Globus pallidus (tissue), 1 donor: ENCODE measurements around the gene C11orf52.
A peak's percentile ranks its signal among the peaks of the same experiment; 100 is the strongest.
"Not testable (repeated sequence)": the region's sequence is repeated elsewhere in the genome, so short reads cannot be mapped to it uniquely, and the experiment has no call there.

ENCODE experiments used
- DNase-seq: peaks from one replicate; pipeline ENCODE4 v3.0.0-alpha.2; 2015; ENCODE audit warnings: low spot score

C11orf52 gene

DNA sequence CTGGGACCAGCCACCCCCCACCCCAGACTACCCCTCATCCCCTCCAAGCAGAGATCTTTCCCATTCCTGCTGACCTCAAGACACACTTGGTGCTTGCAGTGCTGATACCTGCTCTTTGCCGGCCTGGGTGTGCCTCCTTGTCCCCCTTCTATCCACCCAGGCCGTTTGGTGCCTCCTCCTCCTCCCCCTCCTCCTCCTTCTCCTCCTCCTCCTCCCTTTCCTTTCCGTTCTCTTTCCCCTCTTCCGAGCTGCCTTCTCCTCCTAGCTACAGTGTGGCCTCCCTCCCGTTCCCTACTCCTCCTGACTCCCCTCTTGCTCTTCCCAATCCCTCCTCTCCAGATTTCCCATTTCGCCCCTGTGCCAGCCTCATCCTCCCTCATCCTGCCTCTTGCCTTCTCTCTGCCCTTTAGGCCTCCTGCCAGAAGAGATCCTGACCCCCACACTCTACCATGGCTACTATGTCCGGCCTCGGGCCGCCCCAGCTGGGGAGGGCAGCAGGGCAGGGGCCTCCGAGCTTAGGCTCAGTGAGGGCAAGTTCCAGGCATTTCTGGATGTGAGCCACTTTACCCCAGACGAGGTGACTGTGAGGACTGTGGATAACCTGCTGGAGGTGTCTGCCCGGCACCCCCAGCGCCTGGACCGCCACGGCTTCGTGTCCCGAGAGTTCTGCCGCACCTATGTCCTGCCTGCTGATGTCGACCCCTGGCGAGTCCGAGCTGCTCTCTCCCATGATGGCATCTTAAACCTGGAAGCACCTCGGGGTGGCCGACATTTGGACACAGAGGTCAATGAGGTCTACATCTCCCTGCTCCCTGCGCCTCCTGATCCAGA, 5.5 kb upstream of the C11orf52 start:
- DNase-seq, result peak; percentile 61

- peak; percentile 97 for DNase-seq
Observed at GRCh38 chr11:111913997-111914396, 4.7 kb upstream of the C11orf52 start.

GRCh38 chr11:111916768-111917167, 1.9 kb upstream of the C11orf52 start:
- DNase-seq, result no peak

GRCh38 chr11:111917312-111917711, 1.4 kb upstream of the C11orf52 start:
- DNase-seq, result no peak

DNA sequence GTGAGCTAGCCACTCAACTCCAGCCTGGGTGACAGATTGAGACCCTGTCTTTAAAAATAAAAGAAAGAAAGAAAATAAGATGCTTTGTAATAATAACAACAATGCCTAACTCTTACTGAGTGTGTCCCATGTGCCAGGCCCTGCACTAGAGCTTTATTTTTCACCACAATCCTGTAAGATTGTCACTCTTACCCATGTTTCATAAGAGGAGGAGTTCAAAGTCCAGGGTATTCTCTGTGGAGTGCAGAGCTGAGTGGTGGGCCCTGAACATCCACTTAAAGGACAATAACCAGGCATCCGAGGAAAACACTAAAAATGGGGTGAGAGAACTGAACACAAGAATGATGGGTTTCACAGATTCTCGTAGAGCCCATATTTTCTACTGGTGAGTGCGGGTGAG, 925 bp upstream of the C11orf52 start:
- no peak for DNase-seq

DNA sequence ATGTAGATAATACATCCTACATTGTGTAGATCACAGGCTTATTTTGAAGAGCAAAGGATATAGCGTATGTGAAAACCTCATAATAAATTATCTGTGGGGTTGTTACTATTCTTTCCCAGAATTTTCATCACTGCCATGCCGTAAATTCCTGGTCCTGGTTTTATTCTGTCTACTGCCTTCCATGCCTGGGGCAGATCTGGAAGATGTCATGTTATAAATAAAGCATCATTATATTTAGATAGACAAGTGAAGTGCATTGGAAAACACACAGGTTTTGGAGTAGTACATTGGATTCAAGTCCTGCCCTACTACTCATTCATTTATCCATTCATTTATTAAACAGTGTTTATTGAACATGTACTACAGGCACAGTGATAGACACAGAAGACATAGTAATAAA, 2.2 kb downstream of the C11orf52 start:
- DNase-seq, result no peak

GRCh38 chr11:111921541-111922230, 3.0 kb downstream of the C11orf52 start:
- DNase-seq, result no peak

DNA sequence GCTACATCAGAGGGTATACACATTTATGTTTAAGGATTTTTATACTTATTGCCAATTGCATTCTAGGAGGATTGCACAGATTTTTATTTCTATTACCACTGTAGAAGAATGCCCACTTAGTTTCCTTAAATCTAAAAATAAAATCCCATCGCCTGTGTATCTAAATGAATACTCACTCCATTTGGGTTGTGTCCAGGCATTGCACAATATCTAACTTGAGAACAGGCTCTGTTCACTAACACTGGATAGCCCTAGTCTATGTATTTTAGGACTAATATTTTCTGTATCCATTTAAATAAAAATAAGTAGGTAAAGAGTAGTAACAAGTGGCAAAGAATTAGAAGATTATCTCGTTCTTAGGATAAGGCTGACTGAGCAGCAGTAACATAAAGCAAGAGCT, 4.1 kb downstream of the C11orf52 start:
- no peak for DNase-seq

GRCh38 chr11:111923351-111923788, 4.7 kb downstream of the C11orf52 start:
- DNase-seq, result no peak

DNA sequence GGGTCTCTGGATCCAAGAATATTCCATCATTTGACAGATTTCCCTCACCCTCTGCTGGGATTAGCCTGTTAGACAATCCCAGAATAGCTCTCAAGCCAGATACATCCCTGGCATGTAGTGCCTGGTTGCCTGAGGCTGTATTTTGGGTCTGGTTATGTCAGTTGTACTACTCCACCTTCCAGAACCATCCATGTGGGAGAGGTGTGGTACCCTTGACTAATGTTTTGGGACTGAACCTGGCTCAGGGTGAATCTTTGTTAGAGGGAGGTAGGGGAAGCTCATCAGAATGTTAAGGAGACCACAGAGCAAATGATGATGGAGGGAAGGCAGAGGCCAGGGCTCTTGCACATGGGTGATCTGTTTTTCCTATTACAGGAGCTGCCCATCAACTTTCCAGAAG, 5.2 kb downstream of the C11orf52 start:
- DNase-seq, result no peak

DNA sequence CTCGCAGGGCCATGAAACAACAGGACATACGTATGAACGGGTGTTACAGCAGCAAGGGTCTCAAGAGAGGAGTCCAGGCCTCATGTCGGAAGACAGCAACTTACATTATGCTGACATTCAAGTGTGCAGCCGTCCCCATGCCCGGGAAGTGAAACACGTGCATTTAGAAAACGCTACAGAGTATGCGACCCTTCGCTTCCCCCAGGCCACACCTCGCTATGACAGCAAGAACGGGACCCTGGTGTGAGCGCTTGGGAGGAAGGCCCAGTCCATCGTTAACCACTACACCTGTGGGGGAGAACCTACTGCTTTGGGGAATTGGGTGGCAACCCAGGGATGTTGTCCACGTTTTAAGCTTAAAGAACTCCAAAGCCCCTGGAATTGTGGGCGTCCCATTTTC, 7.2 kb downstream of the C11orf52 start:
- DNase-seq, result no peak

- peak; percentile 99 for DNase-seq
Observed at GRCh38 chr11:111926505-111927391, 8.0 kb downstream of the C11orf52 start.

DNA sequence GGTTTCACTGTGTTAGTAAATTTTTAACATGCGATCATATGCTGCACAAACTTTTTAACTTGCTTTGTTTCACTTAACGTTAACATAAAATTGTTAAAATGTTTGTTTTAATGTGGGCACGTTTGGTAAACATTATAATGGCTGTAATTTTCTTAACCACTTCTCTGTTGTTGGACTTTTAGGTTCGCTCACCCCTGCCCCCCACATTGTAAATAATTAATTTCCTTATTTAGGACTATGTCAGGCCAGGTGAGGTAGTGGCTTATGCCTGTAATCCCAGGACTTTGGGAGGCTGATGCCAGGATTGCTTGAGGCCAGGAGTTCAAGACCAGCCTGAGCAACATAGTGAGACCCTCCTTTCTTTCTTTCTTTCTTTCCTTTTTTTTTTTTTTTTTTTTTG, 11.8 kb downstream of the C11orf52 start:
- DNase-seq, result no peak

- DNase-seq, result no peak
Observed at GRCh38 chr11:111932611-111932950, 13.9 kb downstream of the C11orf52 start.

- not testable (repeated sequence) for DNase-seq
Observed at GRCh38 chr11:111933176-111933575, 14.5 kb downstream of the C11orf52 start.

DNA sequence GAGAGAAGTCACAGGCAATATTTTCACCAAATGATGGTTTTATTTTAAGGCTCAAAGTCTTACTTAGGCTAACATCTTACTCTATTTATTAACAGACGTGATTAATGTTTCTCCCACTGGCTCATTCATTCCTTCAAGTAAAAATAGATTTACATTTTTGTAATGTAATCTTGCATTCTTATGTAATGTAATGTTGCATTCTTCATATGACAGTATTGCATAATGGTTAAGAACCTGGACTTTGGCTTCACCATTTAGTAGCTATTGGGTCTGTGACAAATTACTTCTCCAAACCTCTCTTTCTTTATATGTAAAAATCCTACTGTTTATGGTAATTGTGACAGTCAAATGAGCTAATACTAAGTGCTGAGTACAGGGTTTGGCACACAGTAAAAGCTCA, 15.2 kb downstream of the C11orf52 start:
- DNase-seq, result no peak

DNA sequence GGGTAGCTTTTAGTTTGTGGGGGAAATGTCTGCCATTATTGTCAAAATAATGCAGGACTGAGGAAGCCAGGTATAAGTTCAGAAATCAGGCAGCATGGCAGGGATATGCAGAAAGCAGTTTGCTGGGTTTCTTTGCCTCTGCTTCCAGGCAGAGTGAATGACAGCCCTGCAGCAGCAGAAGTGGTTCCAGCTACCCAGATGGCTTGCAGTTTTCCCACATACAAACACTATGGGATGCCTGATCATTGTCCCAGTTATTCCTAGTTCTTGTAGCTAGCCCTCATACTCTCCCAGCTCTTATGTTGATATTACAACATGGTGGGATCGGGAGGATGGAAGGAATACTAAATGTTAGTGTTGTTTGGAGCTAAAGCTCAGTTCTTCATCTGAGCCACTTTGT, 15.6 kb downstream of the C11orf52 start:
- DNase-seq, result no peak

GRCh38 chr11:111935317-111936039, 16.8 kb downstream of the C11orf52 start:
- DNase-seq, result no peak

DNA sequence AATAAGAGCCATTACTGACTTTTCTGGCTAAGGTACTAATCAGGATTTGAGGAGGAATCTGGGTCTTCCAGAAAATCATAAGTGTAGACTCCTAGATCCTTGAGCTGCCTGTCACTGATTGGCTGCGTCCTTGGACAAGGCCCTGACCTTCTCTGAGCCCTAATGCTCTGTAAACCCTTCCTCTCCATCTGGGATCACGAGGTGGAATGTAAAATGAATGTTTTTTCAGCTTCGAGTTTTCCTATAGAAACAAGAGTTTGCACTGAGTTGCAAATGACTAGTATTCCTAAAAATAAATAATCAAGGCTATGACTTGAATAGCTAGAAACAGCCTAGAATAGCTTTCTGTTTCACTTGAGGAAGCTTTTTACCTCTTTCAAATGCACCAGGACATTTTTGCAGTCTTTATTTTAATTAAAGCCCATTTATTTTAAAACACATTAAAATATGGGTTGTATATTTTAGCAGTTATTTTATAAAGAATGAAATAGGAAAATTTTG, 17.4 kb downstream of the C11orf52 start:
- DNase-seq, result no peak

DNA sequence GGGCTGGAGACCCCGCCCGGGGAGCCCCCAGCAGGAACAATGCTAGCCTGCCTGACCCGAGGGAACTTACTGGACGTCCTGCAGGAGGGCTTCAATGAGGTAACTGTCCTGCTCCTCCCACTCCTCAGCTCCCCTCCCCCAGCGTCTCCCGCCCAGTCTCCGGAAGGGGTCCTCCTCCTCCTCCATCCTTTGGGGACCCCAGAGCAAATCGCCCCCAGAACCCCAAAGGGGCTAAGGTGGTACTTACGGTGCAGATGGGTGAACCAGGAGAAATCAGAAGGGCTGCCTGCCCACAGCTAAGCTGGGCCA, 18.7 kb downstream of the C11orf52 start:
- no peak for DNase-seq

- no peak for DNase-seq
Observed at GRCh38 chr11:111937844-111938243, 19.1 kb downstream of the C11orf52 start.

GRCh38 chr11:111938687-111939160, 20.0 kb downstream of the C11orf52 start:
- DNase-seq, result no peak
